GM12878 (cell line): ENCODE results near the gene RPL18. TPM values are rescaled to one million over a fixed set of nuclear protein-coding genes. Genes with fewer than 3 reads are reported as not detected.

Source experiments
- ATAC-seq: fragments of 200-7000 bp; cut with Tn5 transposase; 3 replicates; pipeline ENCODE4 v1.9.1; 2020; ENCODE audit warnings: mild to moderate bottlenecking, moderate library complexity
- BruUV-seq: library from RNA; stranded (reverse); fragments of 400-500 nt; replicated peaks from 2 replicates; lab custom pipeline; 2021; lab: Mats Ljungman, UMichigan
- CTCF ChIA-PET: fragments of 300-600 bp; sonication (Branson Sonifier 250); formaldehyde crosslinking; extraction: SDS; loops from one replicate; lab custom pipeline; 2021; ENCODE audit warnings: inconsistent platforms; lab: Yijun Ruan, JAX
- POLR2A ChIA-PET: fragments of 350-600 bp; formaldehyde crosslinking; extraction: SDS; loops from one replicate; lab custom pipeline; 2021; ENCODE audit warnings: inconsistent platforms; lab: Charles Lee
- RAD21 ChIA-PET: fragments of 300-600 bp; sonication (Branson Sonifier 250); formaldehyde crosslinking; loops from one replicate; lab custom pipeline; 2023; ENCODE audit warnings: antibody characterized with exemption; ENCODE audit not compliant: unreplicated experiment; lab: Charles Lee
- SMC1A ChIA-PET: fragments of 300-600 bp; sonication (Branson Sonifier 250); formaldehyde crosslinking; loops from one replicate; lab custom pipeline; 2023; ENCODE audit not compliant: unreplicated experiment, uncharacterized antibody; lab: Charles Lee
- DNase-seq: peaks from one replicate; pipeline ENCODE4 v3.0.0-alpha.2; 2011; ENCODE audit warnings: low read depth, low spot score
- FAIRE-seq: peaks from 3 replicates; lab custom pipeline; 2011; peaks lifted over from hg19 to GRCh38; lab: Jason Lieb, UNC
- H2AFZ ChIP-seq: 2 replicates; pipeline ENCODE4 v1.6.0; 2011; ENCODE audit warnings: low read depth, low read length, control low read depth; ENCODE audit not compliant: control insufficient read depth
- H3K27ac ChIP-seq: 2 replicates; pipeline ENCODE4 v1.5.1; 2011; ENCODE audit warnings: control low read depth; ENCODE audit not compliant: control insufficient read depth, insufficient read depth
- H3K27me3 ChIP-seq, 2 experiments: replicated peaks in 1 of 2; 2 replicates each; pipeline versions ENCODE4 v1.6.0 to v1.6.1; 2011; ENCODE audit warnings: low read length in 1 of 2; ENCODE audit not compliant: control insufficient read depth in 2 of 2, insufficient read depth in 2 of 2
- H3K36me3 ChIP-seq, 2 experiments: 2 replicates each; pipeline ENCODE4 v1.5.1; 2011; ENCODE audit warnings: low read length in 1 of 2; ENCODE audit not compliant: control insufficient read depth in 2 of 2, insufficient read depth in 2 of 2
- H3K4me1 ChIP-seq: 2 replicates; pipeline ENCODE4 v1.6.1; 2011; ENCODE audit warnings: mild to moderate bottlenecking, low read length, moderate library complexity, mixed read lengths; ENCODE audit not compliant: control insufficient read depth, insufficient read depth
- H3K4me2 ChIP-seq: 2 replicates; pipeline ENCODE4 v1.6.0; 2011; ENCODE audit warnings: control low read depth; ENCODE audit not compliant: control insufficient read depth, insufficient read depth
- H3K4me3 ChIP-seq: fragments of 200-600 bp; sonication (generic); 2 replicates; pipeline ENCODE4 v1.5.1; 2016
- H3K79me2 ChIP-seq: 2 replicates; pipeline ENCODE4 v1.6.0; 2011; ENCODE audit warnings: low read length; ENCODE audit not compliant: control insufficient read depth, insufficient read depth
- H3K9ac ChIP-seq: 2 replicates; pipeline ENCODE4 v1.8.0; 2011; ENCODE audit warnings: low read length, control low read depth, mixed read lengths; ENCODE audit not compliant: control insufficient read depth, insufficient read depth
- H3K9me3 ChIP-seq: replicated peaks from 3 replicates; pipeline ENCODE4 v1.5.1; 2011; ENCODE audit warnings: mild to moderate bottlenecking, low read length; ENCODE audit not compliant: control insufficient read depth, insufficient read depth
- H4K20me1 ChIP-seq: 2 replicates; pipeline ENCODE4 v1.6.0; 2011; ENCODE audit not compliant: control insufficient read depth, insufficient read depth
- EGR1 ChIP-seq, 2 experiments: IDR thresholded peaks; 1 replicate in 1 of 2; 2 replicates in 1 of 2; pipeline ENCODE4 v1.6.1; 2011 to 2012; ENCODE audit warnings: low read depth in 2 of 2, low read length in 2 of 2, borderline replicate concordance in 1 of 2, mild to moderate bottlenecking in 1 of 2, moderate library complexity in 1 of 2
- FOXK2 ChIP-seq: fragments of 450-650 bp; IDR thresholded peaks from 2 replicates; pipeline ENCODE4 v1.6.1; 2017; ENCODE audit warnings: mild to moderate bottlenecking, moderate library complexity
- JUND ChIP-seq: IDR thresholded peaks from 2 replicates; pipeline ENCODE4 v1.6.1; 2012; ENCODE audit warnings: low read depth, mild to moderate bottlenecking, low read length, improper control_type of control experiment, moderate library complexity
- MYC ChIP-seq: IDR thresholded peaks from 2 replicates; pipeline ENCODE4 v1.6.1; 2011; ENCODE audit warnings: mild to moderate bottlenecking, low read length, moderate library complexity, inconsistent platforms; ENCODE audit not compliant: insufficient read depth, insufficient replicate concordance, insufficient read length, severe bottlenecking
- PAX5 ChIP-seq: IDR thresholded peaks from 2 replicates; pipeline ENCODE4 v1.6.1; 2011; ENCODE audit warnings: low read depth, low read length, borderline replicate concordance
- POLR2A ChIP-seq: IDR thresholded peaks from 2 replicates; pipeline ENCODE4 v1.6.1; 2011; ENCODE audit warnings: low read depth, mild to moderate bottlenecking, low read length
- RAD21 ChIP-seq: IDR thresholded peaks from 2 replicates; pipeline ENCODE4 v1.6.1; 2011; ENCODE audit warnings: mild to moderate bottlenecking, low read depth, low read length, moderate library complexity; ENCODE audit not compliant: insufficient read depth
- SMAD1 ChIP-seq: fragments of 450-650 bp; IDR thresholded peaks from 2 replicates; pipeline ENCODE4 v1.6.1; 2018; ENCODE audit warnings: mild to moderate bottlenecking, low read depth; ENCODE audit not compliant: partially characterized antibody
- SRF ChIP-seq, 2 experiments: IDR thresholded peaks; 2 replicates each; pipeline ENCODE4 v1.6.1; 2011; ENCODE audit warnings: low read depth in 2 of 2, low read length in 2 of 2, mild to moderate bottlenecking in 1 of 2, moderate library complexity in 1 of 2
- TAF1 ChIP-seq: IDR thresholded peaks from 2 replicates; pipeline ENCODE4 v1.6.1; 2011; ENCODE audit warnings: mild to moderate bottlenecking, low read depth, low read length, borderline replicate concordance
- YY1 ChIP-seq: IDR thresholded peaks from 2 replicates; pipeline ENCODE4 v1.6.1; 2011; ENCODE audit warnings: low read depth, mild to moderate bottlenecking, low read length
- WGBS: methylation state at CpG from one replicate; pipeline ENCODE4 v1.1.6; 2016; ENCODE audit warnings: low lambda C conversion rate; ENCODE audit not compliant: insufficient replicate concordance, insufficient coverage; ENCODE audit errors: missing lambda C conversion rate; 5-methylcytosine and 5-hydroxymethylcytosine counted together
- in situ Hi-C: fragments of 300-500 bp; cut with MboI; formaldehyde crosslinking; loops from 9 replicates; pipeline ENCODE4 v1.14.3; 2018; ENCODE audit warnings: mixed read lengths
- intact Hi-C: fragments of 100-400 bp; cut with micrococcal nuclease; formaldehyde crosslinking; loops from one replicate; pipeline ENCODE4 v1.14.2; 2022; ENCODE audit not compliant: unreplicated experiment
- polyA plus RNA-seq, 11 experiments: library from polyadenylated mRNA; depleted of rRNA in 4 of 11; unstranded in 6 of 11; stranded (reverse) in 5 of 11; fragments of >200 nt; fragmentation: Nextera tagmentation in 4 of 11; fragmentation: Illumina TruSeq in 1 of 11; extraction: Ambion mirVana in 4 of 11; extraction: Trizol in 1 of 11; gene quantifications; 1 replicate in 1 of 11; 2 replicates in 10 of 11; pipeline versions ENCODE4 v1.2.1 to v1.2.3, GENCODE V29; 2011 to 2016; ENCODE audit warnings: inconsistent platforms in 2 of 11, missing spikeins in 2 of 11, low read depth in 1 of 11
- total RNA-seq, 4 experiments: library from RNA; depleted of rRNA in 3 of 4; stranded (reverse); fragments of >200 nt in 3 of 4; fragmentation: Illumina TruSeq in 1 of 4; extraction: Trizol in 1 of 4; gene quantifications; 2 replicates each; pipeline versions ENCODE4 v1.2.1 to v1.2.3, GENCODE V29; 2013 to 2021

Gene RPL18
- total and polyA plus RNA-seq, 10 of the 15 experiments (the other 5 are each of a cell fraction or from before 2014, with no cell fraction given), result 393 to 4,267 (median 2,019) TPM

GRCh38 chr19:48587387-48587786 lies 31.6 kb downstream of the RPL18 start:
- Histone ChIP-seq H3K4me2 (no peak overlapping the region), H2AFZ (no peak overlapping the region), H3K9ac (no peak overlapping the region), H3K27me3 (no peaks in the 10 kb centered on the region), H3K79me2 (no peaks in the 10 kb centered on the region), H3K4me1 (peaks cover 4% of the 10 kb centered on the region), H3K27ac (no peak overlapping the region), H3K9me3 (no peaks in the 10 kb centered on the region), H4K20me1 (no peaks in the 10 kb centered on the region), H3K4me3 (no peak overlapping the region), H3K36me3 (no peaks in the 10 kb centered on the region)
- ChIA-PET POLR2A (interaction anchor here (0.5 kb wide), 2 partner anchors 46 to 54 kb away, joined by 3 to 5 read pairs; no protein-coding TSS in a partner anchor), CTCF (interaction anchor here (0.7 to 9.9 kb wide), 7 partner anchors 21 to 967 kb away, joined by 3 to 155 read pairs (median 9); no protein-coding TSS in a partner anchor), RAD21 (interaction anchor here (0.6 to 6.8 kb wide), 8 partner anchors 21 to 273 kb away, joined by 3 to 69 read pairs (median 3); no protein-coding TSS in a partner anchor), SMC1A (interaction anchor here (1.6 kb wide), 1 partner anchor 82 kb away, joined by 4 read pairs; no protein-coding TSS in a partner anchor)
- in situ Hi-C loops, result loop anchor here (5.0 kb wide), 1 partner anchor 270 kb away; no protein-coding TSS in a partner anchor
- FAIRE-seq (no peak), DNase-seq (no peak), ATAC-seq (no peak)
- intact Hi-C loops, result no loop called here
- no TSS peak for BruUV-seq
- no peak for TF ChIP-seq RAD21
- no peak for TF ChIP-seq SRF (IDR thresholded peaks at IDR 0.05; ENCODE audit: low read depth in 2 of 2, low read length in 2 of 2)
- TF ChIP-seq POLR2A, result no peak
- no peak for TF ChIP-seq SMAD1
- no peak for TF ChIP-seq EGR1 (IDR thresholded peaks at IDR 0.05; ENCODE audit: borderline replicate concordance in 1 of 2, low read depth in 2 of 2, low read length in 2 of 2)
- TF ChIP-seq JUND, result no peak
- TF ChIP-seq TAF1, result no peak
- no peak for TF ChIP-seq MYC
- TF ChIP-seq PAX5, result no peak
- no peak for TF ChIP-seq YY1
- no peak for TF ChIP-seq FOXK2
- 54% methylated on average over 3 of the region's 3 CpGs for WGBS
